GM19467 (cell line): ENCODE measurements around the gene DNAJB8.

Experiments used
- ATAC-seq: cut with Tn5 transposase; IDR thresholded peaks from one replicate; pipeline ENCODE4 v1.9.1; 2021; ENCODE audit warnings: mild to moderate bottlenecking, moderate library complexity; ENCODE audit not compliant: unreplicated experiment

DNAJB8 gene

GRCh38 chr3:128448491-128448890, 18.2 kb downstream of the DNAJB8 start:
- no peak for ATAC-seq

GRCh38 chr3:128447561-128448013, 19.1 kb downstream of the DNAJB8 start:
- ATAC-seq = no peak

- ATAC-seq = no peak
Measured at GRCh38 chr3:128446821-128447220, 19.9 kb downstream of the DNAJB8 start.

GRCh38 chr3:128445357-128445756, 21.3 kb downstream of the DNAJB8 start:
- ATAC-seq = no peak

- ATAC-seq = no peak
Measured at GRCh38 chr3:128443771-128444170, 22.9 kb downstream of the DNAJB8 start.

GRCh38 chr3:128442949-128443348, 23.7 kb downstream of the DNAJB8 start:
- no peak for ATAC-seq

- no peak for ATAC-seq
Measured at GRCh38 chr3:128442070-128442469, 24.6 kb downstream of the DNAJB8 start.

- no peak for ATAC-seq
Measured at GRCh38 chr3:128439226-128439625, 27.5 kb downstream of the DNAJB8 start.

- no peak for ATAC-seq
Measured at GRCh38 chr3:128438488-128439072, 28.1 kb downstream of the DNAJB8 start.

- no peak for ATAC-seq
Measured at GRCh38 chr3:128436214-128436613, 30.5 kb downstream of the DNAJB8 start.

GRCh38 chr3:128435561-128435960, 31.1 kb downstream of the DNAJB8 start:
- ATAC-seq = no peak

- ATAC-seq = no peak
Measured at GRCh38 chr3:128435058-128435457, 31.6 kb downstream of the DNAJB8 start.

- no peak for ATAC-seq
Measured at GRCh38 chr3:128434524-128434923, 32.2 kb downstream of the DNAJB8 start.

- ATAC-seq = no peak
Measured at GRCh38 chr3:128433837-128434165, 32.9 kb downstream of the DNAJB8 start.

- no peak for ATAC-seq
Measured at GRCh38 chr3:128432971-128433836, 33.5 kb downstream of the DNAJB8 start.

GRCh38 chr3:128432301-128432970, 34.3 kb downstream of the DNAJB8 start:
- no peak for ATAC-seq

- no peak for ATAC-seq
Measured at GRCh38 chr3:128431803-128432300, 34.8 kb downstream of the DNAJB8 start.

GRCh38 chr3:128430731-128431130, 36.0 kb downstream of the DNAJB8 start:
- no peak for ATAC-seq

GRCh38 chr3:128430301-128430700, 36.4 kb downstream of the DNAJB8 start:
- ATAC-seq = no peak

GRCh38 chr3:128429751-128430150, 36.9 kb downstream of the DNAJB8 start:
- ATAC-seq = no peak

- no peak for ATAC-seq
Measured at GRCh38 chr3:128429275-128429674, 37.4 kb downstream of the DNAJB8 start.
